Osteocyte (in vitro differentiated cells): Measurements from ENCODE around the gene NLRP1. TPM values are rescaled to one million over a fixed set of nuclear protein-coding genes. Genes with fewer than 3 reads are reported as not detected.

Experiments
- DNase-seq: peaks from one replicate; pipeline ENCODE4 v3.0.0; 2021; ENCODE audit warnings: mixed read lengths; ENCODE audit not compliant: unreplicated experiment; ENCODE audit errors: extremely low spot score
- H3K27ac Mint-ChIP-seq: one replicate; pipeline ENCODE4 v1.8.0; 2021; ENCODE audit warnings: mild to moderate bottlenecking, mixed read lengths; ENCODE audit not compliant: unreplicated experiment
- H3K27me3 Mint-ChIP-seq: one replicate; pipeline ENCODE4 v1.8.0; 2021; ENCODE audit warnings: mixed read lengths; ENCODE audit not compliant: unreplicated experiment
- H3K36me3 Mint-ChIP-seq: one replicate; pipeline ENCODE4 v1.8.0; 2021; ENCODE audit warnings: mixed read lengths; ENCODE audit not compliant: unreplicated experiment
- H3K4me1 Mint-ChIP-seq: one replicate; pipeline ENCODE4 v1.8.0; 2021; ENCODE audit warnings: mixed read lengths; ENCODE audit not compliant: unreplicated experiment
- H3K4me3 Mint-ChIP-seq: one replicate; pipeline ENCODE4 v1.8.0; 2021; ENCODE audit warnings: mild to moderate bottlenecking, moderate library complexity, mixed read lengths; ENCODE audit not compliant: unreplicated experiment
- H3K9me3 Mint-ChIP-seq: one replicate; pipeline ENCODE4 v1.8.0; 2021; ENCODE audit warnings: mixed read lengths; ENCODE audit not compliant: unreplicated experiment
- CTCF ChIP-seq: fragments of 200-600 bp; sonication (generic); IDR thresholded peaks from 2 replicates; pipeline ENCODE4 v1.5.0; 2021; ENCODE audit warnings: antibody characterized with exemption, mild to moderate bottlenecking, moderate library complexity
- long read RNA-seq: library from polyadenylated mRNA; unstranded; transcript quantifications from one replicate; pipeline ENCODE4 v2.0.0, GENCODE V29; 2021
- total RNA-seq: library from RNA; stranded (reverse); gene quantifications from 2 replicates; pipeline ENCODE4 v1.2.1, GENCODE V29; 2021

The NLRP1 gene
- total RNA-seq: 27.1 and 27.6 TPM in 2 replicates
- long read RNA-seq, partial matches to known transcripts: 1 of 2 reads
- long read RNA-seq, other reads (novel, unspliced or antisense): 1 of 2 reads

- TF ChIP-seq CTCF: no peak
- peaks cover 11% of the 10 kb centered on the region for H3K4me1 Mint-ChIP-seq
- peak within 1 kb of the TSS; percentile 71 for H3K27ac Mint-ChIP-seq
- H3K4me3 Mint-ChIP-seq: no peak within 1 kb of the TSS
- H3K27me3 Mint-ChIP-seq: no peaks in the 10 kb centered on the region
- DNase-seq: peak; percentile 85
- no peaks in the 10 kb centered on the region for H3K9me3 Mint-ChIP-seq
- no peaks in the 10 kb centered on the region for H3K36me3 Mint-ChIP-seq
These were observed at the start of gene NLRP1 for GRCh38 chr17:5584383-5585286. Gene NLRP1 (minus strand): TSS chr17:5584509. CDS start chr17:5583957, 552 bp downstream.

- Mint-ChIP-seq H3K27ac (no peak overlapping the region), H3K9me3 (no peaks in the 10 kb centered on the region), H3K4me3 (no peak overlapping the region), H3K4me1 (no peaks in the 10 kb centered on the region), H3K27me3 (peaks cover 10% of the 10 kb centered on the region), H3K36me3 (no peaks in the 10 kb centered on the region)
- TF ChIP-seq CTCF: no peak
- no peak for DNase-seq
These were observed 47.8 kb upstream of the NLRP1 start for GRCh38 chr17:5631958-5632590.

GRCh38 chr17:5630434-5630833 lies 46.1 kb upstream of the NLRP1 start:
- DNase-seq: no peak
- Mint-ChIP-seq H3K27ac (no peak overlapping the region), H3K4me1 (no peaks in the 10 kb centered on the region), H3K4me3 (no peak overlapping the region), H3K36me3 (no peaks in the 10 kb centered on the region), H3K27me3 (peaks cover 10% of the 10 kb centered on the region), H3K9me3 (no peaks in the 10 kb centered on the region)
- no peak for TF ChIP-seq CTCF

GRCh38 chr17:5629128-5629527 lies 44.8 kb upstream of the NLRP1 start:
- DNase-seq: no peak
- Mint-ChIP-seq H3K9me3 (no peaks in the 10 kb centered on the region), H3K4me3 (no peak overlapping the region), H3K36me3 (no peaks in the 10 kb centered on the region), H3K27me3 (peaks cover 10% of the 10 kb centered on the region), H3K4me1 (no peaks in the 10 kb centered on the region), H3K27ac (no peak overlapping the region)
- TF ChIP-seq CTCF: no peak

- DNase-seq: no peak
- Mint-ChIP-seq H3K4me3 (no peak overlapping the region), H3K27ac (no peak overlapping the region), H3K36me3 (no peaks in the 10 kb centered on the region), H3K4me1 (no peaks in the 10 kb centered on the region), H3K9me3 (no peaks in the 10 kb centered on the region), H3K27me3 (peaks cover 10% of the 10 kb centered on the region)
- no peak for TF ChIP-seq CTCF
These were observed 44.0 kb upstream of the NLRP1 start for GRCh38 chr17:5628262-5628661.
